HG03045 (cell line): ENCODE measurements around the gene ZFAND6.

ENCODE experiments used
- ATAC-seq: cut with Tn5 transposase; IDR thresholded peaks from one replicate; pipeline ENCODE4 v1.9.1; 2021; ENCODE audit warnings: mild to moderate bottlenecking, moderate library complexity; ENCODE audit not compliant: unreplicated experiment

The ZFAND6 gene

GRCh38 chr15:80167936-80168335 lies 108.5 kb downstream of the ZFAND6 start:
- ATAC-seq, result no peak

DNA sequence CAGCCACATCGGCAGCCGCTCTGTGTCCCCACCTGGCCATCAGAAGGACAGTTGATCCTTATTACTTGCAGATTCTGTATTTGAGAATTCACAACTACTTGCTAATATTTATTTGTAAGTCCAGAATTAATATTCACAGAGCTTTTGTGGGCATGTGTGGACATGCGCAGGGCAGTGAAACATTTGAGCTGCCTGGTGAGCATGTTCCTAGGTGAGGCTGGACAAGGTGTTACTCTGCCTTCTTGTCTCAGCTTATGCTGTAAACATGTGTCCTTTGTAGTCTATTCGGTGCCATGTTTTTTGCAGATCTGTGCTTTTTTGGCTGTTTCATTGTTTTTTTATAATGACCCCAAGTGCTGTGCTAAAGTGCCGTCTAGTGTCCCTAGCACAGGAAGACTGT lies 108.9 kb downstream of the ZFAND6 start:
- ATAC-seq, result no peak

DNA sequence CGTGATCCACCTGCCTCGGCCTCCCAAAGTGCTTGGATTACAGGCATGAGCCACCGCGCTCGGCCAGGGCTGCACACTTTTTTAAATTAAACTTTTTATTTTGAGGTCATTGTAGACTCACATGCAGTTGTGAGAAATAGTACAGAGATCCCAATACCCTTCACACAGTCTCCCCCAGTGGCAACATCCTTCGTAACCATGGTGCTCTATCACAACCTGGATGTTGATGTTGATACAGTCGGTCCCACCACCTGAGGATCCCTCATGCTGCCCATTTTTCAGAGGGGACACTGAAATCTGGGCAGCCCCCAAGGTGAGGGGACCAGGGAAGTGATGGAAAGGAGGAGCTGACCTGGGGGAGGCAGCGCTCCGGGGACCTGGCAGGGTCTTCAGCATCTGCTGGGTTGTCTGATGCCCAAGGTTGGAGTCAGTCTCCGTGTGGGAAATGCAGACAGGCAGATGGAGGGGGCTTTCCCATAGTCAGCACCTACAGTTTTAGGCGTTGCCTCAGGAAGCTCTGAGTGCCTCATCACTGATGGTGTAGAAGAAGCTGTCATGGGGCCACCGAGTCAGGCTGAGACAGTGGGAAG lies 110.4 kb downstream of the ZFAND6 start:
- no peak for ATAC-seq

DNA sequence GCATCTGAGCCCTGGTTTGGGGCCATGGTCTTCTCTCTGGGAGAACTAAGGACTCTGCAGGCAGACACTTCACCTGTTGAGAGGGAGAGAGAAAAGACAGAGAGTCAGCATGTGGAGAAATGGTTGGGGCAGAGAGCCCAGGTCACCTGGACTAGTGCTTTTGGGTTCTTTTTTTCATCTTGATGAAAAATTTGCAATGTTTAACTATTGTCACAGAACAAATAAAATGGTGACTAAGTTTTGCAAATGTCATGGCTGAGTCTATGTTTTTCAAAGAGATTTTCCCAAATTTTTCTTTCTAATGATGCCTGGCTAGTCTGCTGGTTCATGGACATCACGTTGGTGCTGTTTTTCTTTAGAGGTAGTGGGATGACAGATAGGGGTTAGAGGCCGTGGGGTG lies 111.1 kb downstream of the ZFAND6 start:
- no peak for ATAC-seq

GRCh38 chr15:80171787-80172186 lies 112.3 kb downstream of the ZFAND6 start:
- no peak for ATAC-seq

GRCh38 chr15:80172401-80172800 lies 112.9 kb downstream of the ZFAND6 start:
- ATAC-seq, result no peak

GRCh38 chr15:80173022-80173759 lies 113.7 kb downstream of the ZFAND6 start:
- ATAC-seq, result peak; percentile 57

DNA sequence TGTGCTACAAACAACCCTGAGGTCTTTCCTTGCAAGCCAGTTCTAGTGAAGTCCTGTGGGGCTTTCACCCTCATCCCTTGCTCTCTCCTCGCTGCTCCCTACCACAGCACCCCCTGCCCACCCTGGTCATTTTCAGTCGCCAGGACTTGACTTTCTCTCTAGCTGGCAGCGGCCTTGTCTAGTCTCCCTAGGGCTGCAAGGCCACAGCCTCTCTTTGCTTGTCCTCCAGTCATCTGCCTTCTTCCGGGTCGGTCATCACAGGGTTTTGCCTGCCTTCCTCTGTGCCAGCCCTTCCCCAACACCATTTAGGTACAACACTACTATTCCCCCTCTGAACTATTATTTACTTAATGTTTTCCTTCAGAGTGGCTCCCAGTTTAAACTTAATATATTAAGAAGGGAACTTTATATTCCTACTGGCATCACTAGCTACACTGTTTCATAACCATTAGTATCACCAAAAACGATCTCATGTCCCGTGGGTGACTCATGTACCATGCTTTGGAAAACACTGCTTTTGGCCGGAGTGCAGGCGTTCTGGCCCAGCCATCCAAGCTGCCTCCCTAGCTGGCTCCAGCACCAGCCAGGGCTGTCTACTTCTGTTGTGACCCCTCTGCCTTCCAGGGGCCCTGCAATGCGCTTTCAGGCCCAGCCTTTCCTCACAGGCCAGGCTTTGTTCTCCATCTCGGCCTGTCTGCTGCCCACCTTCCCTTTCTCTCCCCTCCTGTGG lies 114.7 kb downstream of the ZFAND6 start:
- ATAC-seq, result no peak

- no peak for ATAC-seq
These were observed 116.0 kb downstream of the ZFAND6 start for GRCh38 chr15:80175436-80175835.

DNA sequence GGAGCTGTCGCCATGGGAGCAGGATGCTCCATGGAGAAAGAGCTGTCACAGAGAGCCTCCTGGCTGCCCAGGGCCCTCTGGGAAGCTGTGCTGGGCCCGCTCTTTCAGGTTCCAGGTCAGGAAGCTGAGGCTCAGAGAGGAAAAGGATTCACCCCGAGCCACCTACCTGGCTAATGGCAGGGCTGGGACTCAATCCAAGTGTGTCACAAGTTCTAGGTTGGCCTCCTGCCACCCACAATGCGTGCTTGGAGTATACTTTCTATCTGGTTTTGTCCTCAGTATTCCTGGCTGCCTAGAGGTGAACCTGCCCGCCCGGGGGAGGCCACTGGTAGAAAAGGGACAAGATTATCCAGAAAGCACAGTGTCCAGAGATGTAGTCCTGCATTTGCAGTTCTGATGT lies 117.0 kb downstream of the ZFAND6 start:
- no peak for ATAC-seq

GRCh38 chr15:80177156-80177555 lies 117.7 kb downstream of the ZFAND6 start:
- no peak for ATAC-seq

DNA sequence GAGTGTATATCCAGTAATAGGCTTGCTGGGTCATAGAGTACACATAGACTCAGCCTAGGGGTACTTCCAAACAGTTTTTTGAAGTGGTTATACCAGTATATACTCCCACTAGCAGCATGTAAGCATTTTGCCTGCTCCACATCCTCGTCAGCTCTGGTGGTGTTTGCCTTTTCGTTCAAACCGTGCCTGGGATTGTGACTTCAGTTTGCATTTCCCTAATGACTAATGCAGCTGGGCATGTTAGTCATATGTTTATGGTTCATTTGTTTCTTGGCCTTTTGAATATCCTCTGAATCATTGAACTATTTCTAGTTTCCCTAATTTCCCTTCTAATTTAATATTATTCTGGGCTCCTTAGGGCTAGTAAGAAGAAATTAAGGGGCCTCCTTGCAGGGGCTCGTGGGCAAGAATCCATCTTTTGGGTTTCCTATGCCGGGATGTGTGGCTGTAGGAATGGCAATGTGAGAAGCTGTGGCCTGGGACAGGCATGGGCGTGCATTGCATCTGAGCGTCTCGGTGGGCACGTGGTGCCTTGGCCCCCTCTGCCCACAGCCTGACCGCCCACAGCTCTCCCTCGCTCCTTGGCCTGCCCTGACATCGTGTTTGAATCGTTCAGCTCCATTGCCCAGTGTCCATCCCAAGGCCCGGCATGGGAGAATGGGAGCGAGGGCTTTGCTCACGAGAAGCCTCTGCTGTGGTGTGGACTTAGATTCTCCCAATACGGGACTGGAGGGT lies 119.7 kb downstream of the ZFAND6 start:
- ATAC-seq, result no peak

- ATAC-seq, result no peak
These were observed 120.5 kb downstream of the ZFAND6 start for GRCh38 chr15:80179935-80180334.

- no peak for ATAC-seq
These were observed 121.0 kb downstream of the ZFAND6 start for GRCh38 chr15:80180468-80180867.

GRCh38 chr15:80180986-80181385 lies 121.5 kb downstream of the ZFAND6 start:
- no peak for ATAC-seq

GRCh38 chr15:80182611-80183261 lies 123.3 kb downstream of the ZFAND6 start:
- no peak for ATAC-seq

GRCh38 chr15:80183306-80183705 lies 123.8 kb downstream of the ZFAND6 start:
- no peak for ATAC-seq

GRCh38 chr15:80183886-80184285 lies 124.4 kb downstream of the ZFAND6 start:
- no peak for ATAC-seq

GRCh38 chr15:80184554-80184953 lies 125.1 kb downstream of the ZFAND6 start:
- no peak for ATAC-seq

DNA sequence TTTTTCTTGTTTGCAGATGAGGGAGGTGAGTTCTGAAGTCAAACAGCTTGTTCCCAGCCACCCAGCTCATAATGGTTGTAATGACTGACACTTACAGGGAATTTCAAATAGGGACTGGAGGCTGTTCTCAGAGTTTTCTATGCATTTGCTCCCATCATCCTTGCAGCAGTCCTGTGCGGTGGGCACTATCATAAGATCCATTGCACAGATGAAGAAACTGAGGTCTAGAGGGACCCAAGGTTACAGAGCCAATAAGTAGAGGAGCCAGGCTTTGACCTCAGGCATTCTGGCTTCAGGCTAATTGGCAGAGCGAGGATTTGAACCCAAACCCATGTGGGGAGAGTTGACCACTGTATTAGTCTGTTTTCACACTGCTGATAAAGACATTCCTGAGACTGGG lies 125.7 kb downstream of the ZFAND6 start:
- no peak for ATAC-seq

DNA sequence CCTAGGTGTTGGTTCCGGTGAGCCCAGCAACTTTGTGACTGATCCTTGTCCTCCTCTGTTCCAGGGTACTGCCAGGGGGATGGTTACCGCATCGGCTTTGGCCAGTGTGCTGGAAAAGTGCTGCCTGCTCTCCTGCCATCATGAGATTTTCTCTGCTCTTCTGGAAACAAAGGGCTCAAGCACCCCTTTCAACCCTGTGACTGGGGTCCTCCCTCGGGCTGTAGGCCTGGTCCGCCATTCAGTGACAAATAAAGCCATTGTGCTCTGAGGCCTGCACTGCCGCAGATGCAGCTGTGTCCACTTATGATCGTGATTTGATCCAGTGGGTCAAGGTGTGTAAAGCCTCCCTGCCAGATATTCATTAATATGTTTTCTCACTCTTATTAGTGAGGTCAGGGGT lies 126.6 kb downstream of the ZFAND6 start:
- ATAC-seq, result no peak
